IPS-18a (cell line): Measurements from ENCODE around the gene APOC3.
A peak's percentile ranks its signal among the peaks of the same experiment; 100 is the strongest.

ENCODE experiments used
- H3K27ac ChIP-seq: one replicate; pipeline ENCODE4 v1.5.1; 2013; ENCODE audit warnings: low read length
- H3K27me3 ChIP-seq: one replicate; pipeline ENCODE4 v1.6.1; 2013; ENCODE audit warnings: mild to moderate bottlenecking, low read length; ENCODE audit not compliant: control insufficient read depth, insufficient read depth
- H3K36me3 ChIP-seq: one replicate; pipeline ENCODE4 v1.6.1; 2013; ENCODE audit warnings: low read depth, low read length; ENCODE audit not compliant: control insufficient read depth
- H3K4me1 ChIP-seq: one replicate; pipeline ENCODE4 v1.6.1; 2013; ENCODE audit warnings: low read depth, low read length; ENCODE audit not compliant: control insufficient read depth
- H3K4me3 ChIP-seq: one replicate; pipeline ENCODE4 v1.5.1; 2013; ENCODE audit warnings: low read length
- H3K9ac ChIP-seq: one replicate; pipeline ENCODE4 v1.6.1; 2013; ENCODE audit warnings: mild to moderate bottlenecking, low read length, moderate library complexity
- H3K9me3 ChIP-seq: one replicate; pipeline ENCODE4 v1.6.1; 2013; ENCODE audit warnings: low read depth, low read length; ENCODE audit not compliant: control insufficient read depth

The APOC3 gene

DNA sequence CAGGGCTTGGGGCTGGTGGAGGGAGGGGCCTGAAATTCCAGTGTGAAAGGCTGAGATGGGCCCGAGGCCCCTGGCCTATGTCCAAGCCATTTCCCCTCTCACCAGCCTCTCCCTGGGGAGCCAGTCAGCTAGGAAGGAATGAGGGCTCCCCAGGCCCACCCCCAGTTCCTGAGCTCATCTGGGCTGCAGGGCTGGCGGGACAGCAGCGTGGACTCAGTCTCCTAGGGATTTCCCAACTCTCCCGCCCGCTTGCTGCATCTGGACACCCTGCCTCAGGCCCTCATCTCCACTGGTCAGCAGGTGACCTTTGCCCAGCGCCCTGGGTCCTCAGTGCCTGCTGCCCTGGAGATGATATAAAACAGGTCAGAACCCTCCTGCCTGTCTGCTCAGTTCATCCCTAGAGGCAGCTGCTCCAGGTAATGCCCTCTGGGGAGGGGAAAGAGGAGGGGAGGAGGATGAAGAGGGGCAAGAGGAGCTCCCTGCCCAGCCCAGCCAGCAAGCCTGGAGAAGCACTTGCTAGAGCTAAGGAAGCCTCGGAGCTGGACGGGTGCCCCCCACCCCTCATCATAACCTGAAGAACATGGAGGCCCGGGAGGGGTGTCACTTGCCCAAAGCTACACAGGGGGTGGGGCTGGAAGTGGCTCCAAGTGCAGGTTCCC, at the start of gene APOC3:
TSS of gene APOC3 (plus strand) at position 383 of the 659 bp plus-strand sequence. CDS start 676 bp downstream, outside the sequence.
- no peaks in the 10 kb centered on the region for H3K9me3 ChIP-seq
- no peak within 1 kb of the TSS for H3K4me3 ChIP-seq
- H3K27me3 ChIP-seq: peaks cover under 1% of the 10 kb centered on the region
- H3K4me1 ChIP-seq: no peaks in the 10 kb centered on the region
- H3K9ac ChIP-seq: no peak within 1 kb of the TSS
- no peak within 1 kb of the TSS for H3K27ac ChIP-seq
- no peaks in the 10 kb centered on the region for H3K36me3 ChIP-seq

DNA sequence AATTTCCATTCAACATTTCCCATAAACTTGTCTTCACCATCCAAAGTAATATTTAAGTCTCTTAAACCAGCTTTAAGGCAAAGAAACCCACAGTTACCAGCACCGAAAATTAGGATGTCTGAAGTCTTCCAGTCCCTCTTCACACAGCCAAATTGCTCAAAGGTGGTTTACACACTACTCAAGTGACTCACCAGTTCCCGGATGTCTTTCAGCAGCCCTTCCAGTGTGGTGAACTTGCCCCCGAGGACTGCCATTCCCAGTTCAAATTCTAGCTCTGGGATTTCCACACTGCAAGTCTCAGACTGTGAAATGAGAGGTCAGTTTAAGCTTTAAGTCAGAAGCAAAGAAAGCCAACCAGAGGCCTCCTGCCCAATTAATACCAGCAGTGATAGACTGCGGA, 47.0 kb upstream of the APOC3 start:
- Histone ChIP-seq H3K4me3 (no peak overlapping the region), H3K27ac (no peak overlapping the region), H3K9ac (no peak overlapping the region), H3K27me3 (no peaks in the 10 kb centered on the region), H3K4me1 (no peaks in the 10 kb centered on the region), H3K9me3 (no peaks in the 10 kb centered on the region), H3K36me3 (peaks cover 86% of the 10 kb centered on the region)

DNA sequence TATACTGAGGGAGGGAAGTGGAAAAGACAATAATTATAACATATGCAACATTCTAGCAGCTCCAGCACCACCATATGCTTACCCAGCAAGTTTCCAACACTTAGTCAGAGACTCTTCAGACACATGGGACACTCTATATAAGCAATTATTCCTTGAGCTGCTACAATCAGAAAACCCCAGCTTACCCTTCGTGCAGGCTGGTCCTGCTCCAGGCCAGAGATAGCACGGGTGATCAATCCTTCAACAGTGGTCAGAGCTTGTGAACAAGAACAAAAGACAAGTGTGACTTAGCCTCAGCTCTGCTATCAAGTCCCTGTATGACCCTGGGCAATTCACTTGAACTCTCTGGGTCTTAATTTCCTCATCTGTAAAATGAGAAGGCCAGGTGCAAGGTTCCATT, 43.4 kb upstream of the APOC3 start:
- H3K27ac ChIP-seq: no peak overlapping the region
- H3K9me3 ChIP-seq: no peaks in the 10 kb centered on the region
- H3K36me3 ChIP-seq: peaks cover 52% of the 10 kb centered on the region
- no peaks in the 10 kb centered on the region for H3K4me1 ChIP-seq
- no peak overlapping the region for H3K9ac ChIP-seq
- peaks cover 6% of the 10 kb centered on the region for H3K27me3 ChIP-seq
- H3K4me3 ChIP-seq: no peak overlapping the region

GRCh38 chr11:116786966-116787365, 42.7 kb upstream of the APOC3 start:
- H3K9ac ChIP-seq: peak overlapping the region; percentile 60
- peaks cover 6% of the 10 kb centered on the region for H3K27me3 ChIP-seq
- H3K27ac ChIP-seq: no peak overlapping the region
- peak overlapping the region; percentile 76 for H3K4me3 ChIP-seq
- H3K36me3 ChIP-seq: peaks cover 48% of the 10 kb centered on the region
- no peaks in the 10 kb centered on the region for H3K4me1 ChIP-seq
- no peaks in the 10 kb centered on the region for H3K9me3 ChIP-seq

DNA sequence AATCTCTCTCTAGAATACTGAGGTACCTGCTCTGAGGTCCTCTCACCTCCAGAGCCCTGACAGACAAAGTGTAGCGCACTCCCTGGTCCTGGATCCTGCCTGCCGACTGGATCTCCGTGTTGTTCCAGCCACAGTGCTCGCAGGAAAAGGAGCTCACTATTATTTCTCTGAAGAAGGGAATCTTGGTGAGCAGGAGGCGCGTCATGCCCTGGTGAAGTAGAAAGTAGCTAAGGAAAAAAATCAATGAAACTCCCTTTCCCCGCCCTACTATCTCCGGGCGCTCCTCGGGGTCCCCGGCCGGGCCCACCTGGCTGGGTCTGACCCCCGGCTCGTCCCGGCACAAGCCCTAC, 42.3 kb upstream of the APOC3 start:
- Histone ChIP-seq H3K9ac (peak overlapping the region; percentile 60), H3K36me3 (peaks cover 44% of the 10 kb centered on the region), H3K4me1 (no peaks in the 10 kb centered on the region), H3K27ac (no peak overlapping the region), H3K4me3 (peak overlapping the region; percentile 76), H3K27me3 (peaks cover 6% of the 10 kb centered on the region), H3K9me3 (no peaks in the 10 kb centered on the region)

- no peaks in the 10 kb centered on the region for H3K9me3 ChIP-seq
- peak within 1 kb of the TSS; percentile 76 for H3K4me3 ChIP-seq
- peaks cover 38% of the 10 kb centered on the region for H3K36me3 ChIP-seq
- H3K9ac ChIP-seq: peak within 1 kb of the TSS; percentile 60
- peaks cover 6% of the 10 kb centered on the region for H3K27me3 ChIP-seq
- no peaks in the 10 kb centered on the region for H3K4me1 ChIP-seq
- H3K27ac ChIP-seq: no peak within 1 kb of the TSS
Observed at GRCh38 chr11:116787786-116788486, 41.8 kb upstream of the APOC3 start, which contains the start of gene ZPR1. TSS of gene ZPR1 (minus strand) at chr11:116788023. CDS start at chr11:116787990, 33 bp downstream.

DNA sequence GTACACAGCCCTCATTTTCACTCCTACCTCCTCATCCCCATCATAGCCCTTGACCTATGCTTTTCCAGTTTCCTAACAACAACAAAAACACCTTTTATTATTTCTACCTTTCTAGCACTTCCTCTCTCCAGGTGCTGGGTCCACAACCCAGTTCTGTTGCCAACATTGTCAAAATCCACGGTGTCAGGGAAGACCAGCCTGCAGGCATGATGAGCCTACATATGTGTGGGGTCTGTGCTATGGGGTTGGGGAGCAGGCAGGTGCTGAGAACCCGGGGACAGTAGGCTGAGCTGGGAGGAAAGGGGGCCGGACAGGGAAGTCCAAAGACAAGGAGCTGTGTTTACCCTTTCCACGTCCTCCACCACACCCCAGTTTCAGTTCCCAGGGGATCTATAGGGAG, 41.2 kb upstream of the APOC3 start:
- H3K9me3 ChIP-seq: no peaks in the 10 kb centered on the region
- H3K9ac ChIP-seq: peak overlapping the region; percentile 60
- peaks cover 33% of the 10 kb centered on the region for H3K36me3 ChIP-seq
- H3K4me3 ChIP-seq: peak overlapping the region; percentile 76
- peaks cover 6% of the 10 kb centered on the region for H3K27me3 ChIP-seq
- no peaks in the 10 kb centered on the region for H3K4me1 ChIP-seq
- no peak overlapping the region for H3K27ac ChIP-seq

GRCh38 chr11:116788975-116789374, 40.7 kb upstream of the APOC3 start:
- H3K36me3 ChIP-seq: peaks cover 28% of the 10 kb centered on the region

DNA sequence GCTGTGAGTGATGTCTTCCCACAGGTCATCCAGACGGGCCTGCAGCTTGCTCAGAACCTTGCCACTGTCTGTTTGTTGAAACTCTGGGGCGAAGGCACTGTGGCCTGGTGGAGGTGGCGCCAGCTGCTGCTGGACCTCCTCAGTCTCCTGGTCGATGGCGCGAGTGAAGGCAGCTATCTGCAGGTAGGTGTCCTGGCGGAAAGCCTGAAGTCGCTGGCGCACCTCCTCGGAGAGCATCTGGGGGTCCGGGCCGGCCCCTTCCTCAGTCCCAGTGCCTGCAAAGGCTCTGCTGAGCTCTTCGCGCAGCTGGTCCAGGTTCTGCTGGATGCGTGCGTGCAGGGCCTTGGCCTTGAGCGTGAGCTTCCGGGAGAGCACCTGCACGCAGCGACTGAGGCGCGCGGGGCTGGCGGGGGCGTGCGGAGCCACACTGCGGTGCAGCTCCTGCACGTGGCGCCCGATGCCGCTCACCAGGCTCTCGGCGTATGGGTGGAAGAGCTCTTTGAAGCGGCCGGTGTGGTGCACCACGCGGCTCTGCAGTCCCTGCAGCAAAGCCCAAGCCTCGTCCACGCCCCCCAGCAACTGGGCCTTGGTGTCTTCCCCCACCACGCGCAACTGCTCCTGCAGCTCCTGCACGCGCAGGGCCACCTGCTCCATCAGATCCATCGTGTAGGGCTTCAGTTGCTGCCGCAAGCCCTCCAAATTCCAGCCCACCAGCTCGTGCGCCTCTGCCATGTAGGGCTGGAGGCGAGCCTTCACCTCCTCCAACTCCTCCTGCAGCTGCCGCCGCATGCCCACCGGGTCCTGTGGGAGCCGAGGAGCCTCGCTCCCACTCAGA, 39.3 kb upstream of the APOC3 start:
- H3K27ac ChIP-seq: no peak overlapping the region
- no peaks in the 10 kb centered on the region for H3K9me3 ChIP-seq
- H3K4me3 ChIP-seq: no peak overlapping the region
- H3K27me3 ChIP-seq: peaks cover 6% of the 10 kb centered on the region
- no peaks in the 10 kb centered on the region for H3K4me1 ChIP-seq
- peaks cover 14% of the 10 kb centered on the region for H3K36me3 ChIP-seq
- H3K9ac ChIP-seq: no peak overlapping the region

More at GRCh38 chr11:116788975-116789374, 40.7 kb upstream of the APOC3 start:
- Histone ChIP-seq H3K27me3 (peaks cover 6% of the 10 kb centered on the region), H3K4me1 (no peaks in the 10 kb centered on the region), H3K9me3 (no peaks in the 10 kb centered on the region), H3K9ac (no peak overlapping the region), H3K4me3 (no peak overlapping the region), H3K27ac (no peak overlapping the region)

DNA sequence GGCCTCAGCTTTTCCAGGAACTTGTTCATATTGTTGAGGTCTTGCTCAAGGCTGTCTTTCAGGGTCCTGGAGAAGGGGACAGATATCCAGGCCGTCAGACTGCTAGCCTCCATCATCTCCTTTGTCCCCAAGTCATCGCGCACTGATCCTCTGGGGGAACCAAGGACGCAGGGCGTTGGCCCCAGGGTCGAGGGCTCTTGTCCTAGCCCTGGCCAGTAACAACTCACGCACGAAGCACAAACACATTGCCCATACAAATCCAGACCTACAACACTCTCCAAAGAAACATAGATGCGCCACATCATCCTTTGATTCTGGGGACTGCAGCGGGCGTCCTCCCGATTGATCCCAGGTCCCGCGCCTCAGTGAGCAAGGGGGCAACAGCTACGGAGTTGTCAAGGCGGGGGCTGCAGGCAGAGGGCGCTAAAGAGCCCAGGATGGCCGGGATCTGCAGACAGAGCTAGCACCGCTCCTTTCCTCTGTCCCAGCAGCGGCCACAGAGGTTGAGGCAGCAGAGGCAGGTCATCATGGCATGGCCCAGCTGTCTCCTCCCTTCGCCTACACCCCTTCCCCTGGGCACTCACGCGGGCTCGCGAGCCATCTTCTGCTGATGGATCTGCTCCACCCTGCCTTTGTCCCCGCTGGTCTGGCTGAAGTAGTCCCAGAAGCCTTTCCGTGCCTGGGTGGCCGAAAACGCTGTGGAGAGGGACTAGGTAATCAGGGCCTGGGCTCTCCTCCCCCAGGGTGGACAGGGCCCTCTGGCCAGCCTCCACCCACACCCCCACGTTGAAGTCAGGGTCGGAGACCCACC, 38.5 kb upstream of the APOC3 start:
- no peaks in the 10 kb centered on the region for H3K9me3 ChIP-seq
- no peaks in the 10 kb centered on the region for H3K4me1 ChIP-seq
- H3K27me3 ChIP-seq: peaks cover 6% of the 10 kb centered on the region
- no peak overlapping the region for H3K9ac ChIP-seq
- H3K36me3 ChIP-seq: peaks cover 6% of the 10 kb centered on the region
- no peak overlapping the region for H3K4me3 ChIP-seq
- no peak overlapping the region for H3K27ac ChIP-seq

- Histone ChIP-seq H3K9ac (no peak within 1 kb of the TSS), H3K27me3 (peaks cover 6% of the 10 kb centered on the region), H3K4me3 (no peak within 1 kb of the TSS), H3K27ac (no peak within 1 kb of the TSS), H3K4me1 (no peaks in the 10 kb centered on the region), H3K9me3 (no peaks in the 10 kb centered on the region), H3K36me3 (peaks cover under 1% of the 10 kb centered on the region)
Observed at GRCh38 chr11:116791813-116792143, 37.9 kb upstream of the APOC3 start, which contains the start of gene APOA5. TSS of gene APOA5 (minus strand) at chr11:116791879. CDS start at chr11:116791860, 19 bp downstream.
